GM12878 (cell line): ENCODE measurements around the gene JMY.

Source experiments
- EZH2 ChIP-seq: IDR thresholded peaks from 2 replicates; pipeline ENCODE4 v1.6.1; 2012; ENCODE audit warnings: low read depth, mild to moderate bottlenecking, control low read depth, inconsistent platforms, low read length, borderline replicate concordance; ENCODE audit not compliant: control insufficient read depth
- JUNB ChIP-seq: IDR thresholded peaks from 2 replicates; pipeline ENCODE4 v1.6.1; 2016; ENCODE audit warnings: antibody characterized with exemption, mild to moderate bottlenecking
- ZBTB33 ChIP-seq: fragments of 450-650 bp; IDR thresholded peaks from 2 replicates; pipeline ENCODE4 v1.6.1; 2017; ENCODE audit warnings: mild to moderate bottlenecking
- ZNF274 ChIP-seq: IDR thresholded peaks from one replicate; pipeline ENCODE4 v1.8.0; 2011; ENCODE audit not compliant: insufficient read length, insufficient read depth

- TF ChIP-seq ZNF274 (no peak), EZH2 (no peak), JUNB (no peak), ZBTB33 (no peak)
Observed at GRCh38 chr5:79201206-79201605, 34.7 kb upstream of the JMY start.
